HepG2 (cell line): ENCODE measurements around the gene FAM174C. TPM values are rescaled to one million over a fixed set of nuclear protein-coding genes. Genes with fewer than 3 reads are reported as not detected.

Source experiments
- CAMTA2 ChIP-seq: sonication (generic); formaldehyde crosslinking; IDR thresholded peaks from 2 replicates; pipeline ENCODE4 v1.4.0; 2020; ENCODE audit warnings: mild to moderate bottlenecking, missing genetic modification reagents, borderline replicate concordance
- CSRNP1 ChIP-seq: sonication (generic); formaldehyde crosslinking; IDR thresholded peaks from 2 replicates; pipeline ENCODE4 v1.8.1; 2023; ENCODE audit warnings: mild to moderate bottlenecking, missing genetic modification reagents
- DPF2 ChIP-seq: sonication (generic); formaldehyde crosslinking; IDR thresholded peaks from 2 replicates; pipeline ENCODE4 v1.4.0; 2020; ENCODE audit warnings: mild to moderate bottlenecking, low read depth, missing genetic modification reagents, borderline replicate concordance
- HMGXB4 ChIP-seq, 2 experiments: sonication (generic) in 1 of 2; formaldehyde crosslinking in 1 of 2; IDR thresholded peaks; 2 replicates each; pipeline versions ENCODE4 v1.4.0 to v1.6.1; 2018 to 2020; ENCODE audit warnings: missing genetic modification reagents in 2 of 2, borderline replicate concordance in 1 of 2, low read depth in 1 of 2, mild to moderate bottlenecking in 1 of 2, missing biosample characterization in 1 of 2
- JDP2 ChIP-seq: sonication (generic); formaldehyde crosslinking; IDR thresholded peaks from 2 replicates; pipeline ENCODE4 v1.8.1; 2022; ENCODE audit warnings: missing genetic modification reagents, borderline replicate concordance
- KDM5B ChIP-seq: sonication (generic); formaldehyde crosslinking; IDR thresholded peaks from 2 replicates; pipeline ENCODE4 v1.4.0; 2020; ENCODE audit warnings: missing genetic modification reagents, mild to moderate bottlenecking, borderline replicate concordance
- KLF16 ChIP-seq, 2 experiments: sonication (generic) in 1 of 2; formaldehyde crosslinking in 1 of 2; IDR thresholded peaks; 2 replicates each; pipeline versions ENCODE4 v1.6.1 to v1.8.0; 2016 to 2023; ENCODE audit warnings: missing genetic modification reagents in 2 of 2, missing compliant biosample characterization in 1 of 2
- MAF1 ChIP-seq: sonication (generic); formaldehyde crosslinking; IDR thresholded peaks from 2 replicates; pipeline ENCODE4 v1.5.0; 2020; ENCODE audit warnings: missing genetic modification reagents, borderline replicate concordance
- NFAT5 ChIP-seq: sonication (generic); formaldehyde crosslinking; IDR thresholded peaks from 2 replicates; pipeline ENCODE4 v1.4.0; 2020; ENCODE audit warnings: missing genetic modification reagents
- NR2F6 ChIP-seq, 2 experiments: IDR thresholded peaks; 2 replicates each; pipeline ENCODE4 v1.6.1; 2016; ENCODE audit warnings: antibody characterized with exemption in 1 of 2, mild to moderate bottlenecking in 1 of 2
- RARA ChIP-seq: IDR thresholded peaks from 2 replicates; pipeline ENCODE4 v1.6.1; 2016; ENCODE audit warnings: missing genetic modification reagents, missing compliant biosample characterization
- SMAD9 ChIP-seq: sonication (generic); formaldehyde crosslinking; IDR thresholded peaks from 2 replicates; pipeline ENCODE4 v1.5.1; 2020; ENCODE audit warnings: mild to moderate bottlenecking, missing genetic modification reagents
- ZNF260 ChIP-seq: sonication (generic); formaldehyde crosslinking; IDR thresholded peaks from 2 replicates; pipeline ENCODE4 v1.4.0; 2020; ENCODE audit warnings: missing genetic modification reagents, low read depth, mild to moderate bottlenecking, borderline replicate concordance
- ZNF326 ChIP-seq: sonication (generic); formaldehyde crosslinking; IDR thresholded peaks from 2 replicates; pipeline ENCODE4 v1.4.0; 2020; ENCODE audit warnings: missing genetic modification reagents, borderline replicate concordance
- ZNF441 ChIP-seq: sonication (generic); formaldehyde crosslinking; IDR thresholded peaks from 2 replicates; pipeline ENCODE4 v1.7.0; 2021; ENCODE audit warnings: missing genetic modification reagents, borderline replicate concordance
- ZNF501 ChIP-seq: sonication (generic); formaldehyde crosslinking; IDR thresholded peaks from 2 replicates; pipeline ENCODE4 v1.5.1; 2020; ENCODE audit warnings: mild to moderate bottlenecking, moderate library complexity, missing genetic modification reagents
- ZNF547 ChIP-seq: sonication (generic); formaldehyde crosslinking; IDR thresholded peaks from 2 replicates; pipeline ENCODE4 v1.5.1; 2020; ENCODE audit warnings: mild to moderate bottlenecking, missing genetic modification reagents
- ZNF839 ChIP-seq: sonication (generic); formaldehyde crosslinking; IDR thresholded peaks from 2 replicates; pipeline ENCODE4 v1.4.0; 2020; ENCODE audit warnings: missing genetic modification reagents, mild to moderate bottlenecking, borderline replicate concordance
- polyA plus RNA-seq, 8 experiments: library from polyadenylated mRNA; depleted of rRNA in 3 of 8; stranded (reverse) in 7 of 8; unstranded in 1 of 8; fragments of >200 nt; fragmentation: Illumina TruSeq in 4 of 8; extraction: Trizol in 4 of 8; gene quantifications; 2 replicates each; pipeline versions ENCODE4 v1.2.1 to v1.2.3, GENCODE V29; 2011 to 2016; ENCODE audit warnings: low read depth in 4 of 8, missing spikeins in 1 of 8, mixed read lengths in 1 of 8; ENCODE audit not compliant: insufficient read depth in 1 of 8
- total RNA-seq, 5 experiments: library from RNA; depleted of rRNA; stranded (reverse); fragments of >200 nt; fragmentation: Illumina TruSeq; extraction: Trizol; gene quantifications; 2 replicates each; pipeline ENCODE4 v1.2.3, GENCODE V29; 2016; ENCODE audit warnings: low read depth in 1 of 5

Gene FAM174C
- total and polyA plus RNA-seq, 2 of the 13 experiments (the other 11 are each of a cell fraction or from before 2014, with no cell fraction given): 19.5 to 31.3 TPM

- TF ChIP-seq KDM5B (CRISPR knock-in tag): no peak; the same call in 1 of the 2 replicates
- peak; percentile 50; the same call in 1 of the 2 replicates for TF ChIP-seq ZNF547 (CRISPR knock-in tag)
- peak in 1 of 2 experiments; percentile 58; a peak in 1 of 4 replicates for TF ChIP-seq KLF16 (CRISPR knock-in tag; IDR thresholded peaks at IDR 0.05)
- no peak for TF ChIP-seq NR2F6 (IDR thresholded peaks at IDR 0.05)
- TF ChIP-seq NR2F6 (CRISPR knock-in tag; IDR thresholded peaks at IDR 0.05): 0 out of 2 replicates have a peak, but pooled peaks have one; percentile 0
- TF ChIP-seq MAF1 (CRISPR knock-in tag): 0 out of 2 replicates have a peak, but pooled peaks have one; percentile 36
- 0 out of 2 replicates have a peak, but pooled peaks have one; percentile 21 for TF ChIP-seq DPF2 (CRISPR knock-in tag)
- TF ChIP-seq SMAD9: no peak
- TF ChIP-seq CAMTA2 (CRISPR knock-in tag): 0 out of 2 replicates have a peak, but pooled peaks have one; percentile 43
- peak; percentile 48; the same call in 1 of the 2 replicates for TF ChIP-seq RARA (CRISPR knock-in tag)
- TF ChIP-seq NFAT5 (CRISPR knock-in tag): no peak
- peak in 1 of 2 experiments; percentile 78; a peak in 3 of 4 replicates for TF ChIP-seq HMGXB4 (CRISPR knock-in tag; IDR thresholded peaks at IDR 0.05; ENCODE audit: borderline replicate concordance in 1 of 2, low read depth in 1 of 2)
- no peak for TF ChIP-seq ZNF326 (CRISPR knock-in tag)
- TF ChIP-seq ZNF260 (CRISPR knock-in tag): no peak
- TF ChIP-seq JDP2 (CRISPR knock-in tag): no peak; the same call in 1 of the 2 replicates
- TF ChIP-seq ZNF441 (CRISPR knock-in tag): no peak
- TF ChIP-seq ZNF501 (CRISPR knock-in tag): peak; percentile 54; the same call in 1 of the 2 replicates
- no peak for TF ChIP-seq ZNF839 (CRISPR knock-in tag)
- TF ChIP-seq CSRNP1 (CRISPR knock-in tag): peak; percentile 77; the same call in 1 of the 2 replicates
Observed at GRCh38 chr19:1248139-1248785, 27.1 kb upstream of the FAM174C start, which contains the start of gene MIDN (continued).
